Measurements from ENCODE around the gene PTPN9.
A peak's percentile ranks its signal among the peaks of the same experiment; 100 is the strongest.
"Not testable (repeated sequence)": the region's sequence is repeated elsewhere in the genome, so short reads cannot be mapped to it uniquely, and the experiment has no call there.

PTPN9 gene

GRCh38 chr15:75453703-75454470 lies 125.2 kb downstream of the PTPN9 start:
- DNase-seq (ENCODE audit: low spot score) = peak; percentile 100

- no peak for DNase-seq (ENCODE audit: low spot score)
Measured at GRCh38 chr15:75452865-75453702, 126.0 kb downstream of the PTPN9 start.

DNA sequence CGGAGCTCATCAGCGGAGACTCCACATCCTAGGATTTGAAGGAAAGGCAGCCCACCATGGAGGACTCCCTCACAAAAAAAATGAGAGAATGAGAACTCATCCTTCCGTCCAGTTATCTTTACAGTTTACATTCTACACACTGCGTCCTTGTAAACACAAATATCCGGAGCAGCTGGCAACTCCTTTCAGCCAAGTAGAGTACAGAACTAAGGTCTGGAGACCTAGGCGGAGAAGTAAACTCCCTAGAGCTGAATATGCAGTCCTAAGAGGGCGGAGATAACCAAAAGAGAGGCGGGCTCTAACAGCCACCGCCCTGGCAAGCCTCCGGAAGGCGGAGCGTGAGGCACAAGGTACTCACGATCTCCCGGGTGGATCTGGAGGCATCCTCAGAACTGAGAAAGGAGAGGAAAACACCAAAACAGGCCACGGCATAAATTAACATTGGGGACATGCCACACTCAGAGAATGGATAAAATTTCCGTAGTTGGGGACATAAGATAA lies 126.7 kb downstream of the PTPN9 start:
- peak; percentile 94 for DNase-seq (ENCODE audit: low spot score)

DNA sequence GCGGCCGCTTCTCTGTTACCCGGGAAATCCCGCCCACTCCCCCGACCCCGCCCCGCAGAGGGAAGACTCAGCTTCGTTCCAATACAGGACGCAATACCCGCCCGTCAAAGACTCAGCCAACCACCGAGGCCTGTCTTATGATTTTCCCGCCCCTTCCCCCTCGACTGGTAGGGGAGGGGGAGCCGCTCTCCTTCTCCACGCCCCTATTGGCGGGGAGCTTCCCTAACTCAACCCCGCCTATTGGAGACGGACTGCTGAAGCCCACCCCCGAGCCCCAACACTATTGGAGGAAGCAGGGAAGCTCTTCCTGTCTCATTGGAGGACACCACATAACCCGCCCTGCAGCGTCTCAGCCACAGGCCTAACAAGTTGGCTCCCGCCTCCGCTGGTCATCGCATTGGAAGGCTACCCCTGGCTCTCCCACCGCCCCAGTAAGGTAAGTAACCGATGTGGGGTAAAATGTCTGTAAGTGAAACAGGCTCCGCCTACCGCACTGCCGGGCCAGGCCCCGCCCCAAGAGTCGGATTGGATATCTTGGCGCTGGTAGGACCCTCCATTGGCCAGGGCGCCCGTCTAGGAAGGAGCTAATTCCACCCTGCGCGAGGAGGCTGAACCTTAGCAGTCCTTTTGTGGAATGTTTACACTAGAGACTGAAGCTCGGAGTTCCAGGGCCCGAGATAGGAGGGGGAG lies 127.3 kb downstream of the PTPN9 start, which contains the start of gene SIN3A:
TSS of gene SIN3A (minus strand) at position 17 of the 690 bp plus-strand sequence. CDS start 21,315 bp downstream, outside the sequence.
- peak; percentile 99 for DNase-seq (ENCODE audit: low spot score)

- DNase-seq (ENCODE audit: low spot score) = no peak
Measured at GRCh38 chr15:75451202-75451673, 127.9 kb downstream of the PTPN9 start.

GRCh38 chr15:75450307-75451201 lies 128.6 kb downstream of the PTPN9 start:
- DNase-seq (ENCODE audit: low spot score) = peak; percentile 95

GRCh38 chr15:75449585-75450306 lies 129.4 kb downstream of the PTPN9 start:
- DNase-seq (ENCODE audit: low spot score) = no peak

DNA sequence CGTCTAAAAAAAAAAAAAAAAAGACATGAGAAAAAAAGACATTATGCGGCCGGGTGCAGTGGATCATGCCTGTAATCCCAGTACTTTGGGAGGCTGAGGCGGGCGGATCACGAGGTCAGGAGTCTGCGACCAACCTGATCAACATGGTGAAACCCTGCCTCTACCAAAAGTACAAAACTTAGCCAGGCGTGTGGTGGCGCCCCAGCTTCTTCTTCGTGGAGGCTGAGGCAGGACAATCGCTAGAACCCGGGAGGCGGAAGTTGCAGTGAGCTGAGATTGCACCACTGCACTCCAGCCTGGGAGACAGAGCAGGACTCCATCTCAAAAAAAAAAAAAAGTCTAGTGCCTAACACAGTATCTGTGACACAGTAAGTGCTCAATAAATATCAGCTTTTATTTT lies 130.9 kb downstream of the PTPN9 start:
- DNase-seq (ENCODE audit: low spot score) = not testable (repeated sequence)

GRCh38 chr15:75446151-75446550 lies 133.0 kb downstream of the PTPN9 start:
- no peak for DNase-seq (ENCODE audit: low spot score)

DNA sequence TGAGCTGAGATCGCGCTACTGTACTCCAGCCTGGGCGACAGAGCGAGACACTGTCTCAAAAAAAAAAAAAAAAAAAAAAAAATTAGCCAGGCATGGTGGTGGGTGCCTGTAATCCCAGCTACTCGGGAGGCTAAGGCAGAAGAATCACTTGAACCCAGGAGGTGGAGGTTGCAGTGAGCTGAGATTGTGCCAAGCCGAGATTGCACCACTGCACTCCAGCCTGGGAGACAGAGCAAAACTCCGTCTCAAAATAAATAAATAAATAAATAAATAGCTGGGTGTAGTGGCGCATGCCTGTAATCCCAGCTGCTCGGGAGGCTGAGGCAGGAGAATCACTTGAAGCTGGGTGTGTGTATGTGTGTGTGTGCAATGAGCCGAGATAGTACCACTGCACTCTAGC lies 133.8 kb downstream of the PTPN9 start:
- not testable (repeated sequence) for DNase-seq (ENCODE audit: low spot score)

DNA sequence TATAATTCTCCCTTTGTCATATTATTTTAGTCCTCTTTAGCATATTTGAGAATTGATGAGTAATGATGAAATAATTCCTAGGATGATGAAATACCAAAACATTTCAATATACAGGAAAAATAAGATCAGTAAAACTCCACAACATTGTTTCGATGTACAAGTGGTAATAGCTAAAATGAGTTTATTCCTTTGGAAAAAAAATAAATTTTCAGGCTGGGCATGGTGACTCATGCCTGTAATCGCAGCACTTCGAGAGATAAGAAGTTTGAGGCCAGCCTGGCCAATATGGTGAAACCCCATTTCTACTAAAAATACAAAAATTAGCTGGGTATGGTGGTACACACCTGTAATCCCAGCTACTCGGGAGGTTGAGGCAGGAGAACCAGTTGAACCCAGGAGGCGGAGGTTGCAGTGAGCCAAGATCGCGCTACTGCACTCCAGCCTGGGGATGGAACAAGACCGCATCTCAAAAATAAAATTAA lies 135.1 kb downstream of the PTPN9 start:
- peak; percentile 59 for DNase-seq (ENCODE audit: low spot score)

- no peak for DNase-seq (ENCODE audit: low spot score)
Measured at GRCh38 chr15:75437721-75438120, 141.4 kb downstream of the PTPN9 start.

DNA sequence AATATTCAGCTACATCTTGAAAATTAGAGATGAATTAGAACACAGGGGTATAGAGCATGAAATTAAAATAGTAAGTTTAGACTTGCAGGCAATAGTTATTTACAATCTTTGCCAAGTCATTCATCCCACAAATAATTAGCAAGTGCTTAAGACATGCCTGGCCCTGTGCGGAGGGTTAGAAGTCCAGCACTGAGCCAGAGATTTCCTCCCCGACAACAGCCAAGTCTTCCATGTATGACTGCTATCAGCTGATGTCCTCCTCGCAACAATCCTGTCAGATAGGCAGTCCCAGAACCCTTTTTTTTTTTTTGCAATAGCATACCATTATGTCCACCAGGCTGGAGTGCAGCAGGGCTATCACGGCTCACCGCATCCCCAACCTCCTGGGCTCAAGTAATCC lies 142.2 kb downstream of the PTPN9 start:
- DNase-seq (ENCODE audit: low spot score) = no peak

DNA sequence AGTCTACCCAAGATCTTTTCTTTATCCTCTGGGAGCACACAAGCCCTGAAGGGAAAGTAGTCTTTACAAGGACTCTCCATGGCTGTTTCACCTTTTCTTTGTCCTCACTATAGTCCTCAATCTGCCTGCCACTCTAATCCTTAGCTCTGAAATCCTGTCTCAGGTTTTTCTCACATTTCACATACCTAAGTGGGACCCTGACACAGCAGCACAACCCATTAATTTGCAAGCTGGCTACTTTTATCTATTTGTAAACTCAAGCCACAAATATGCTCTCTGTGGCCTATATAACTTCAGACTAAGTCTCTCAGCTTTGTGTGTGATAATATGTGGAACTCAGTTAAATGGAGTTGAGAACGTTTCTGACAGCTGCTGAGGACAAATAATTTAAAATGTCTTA lies 147.4 kb downstream of the PTPN9 start:
- no peak for DNase-seq (ENCODE audit: low spot score)

DNA sequence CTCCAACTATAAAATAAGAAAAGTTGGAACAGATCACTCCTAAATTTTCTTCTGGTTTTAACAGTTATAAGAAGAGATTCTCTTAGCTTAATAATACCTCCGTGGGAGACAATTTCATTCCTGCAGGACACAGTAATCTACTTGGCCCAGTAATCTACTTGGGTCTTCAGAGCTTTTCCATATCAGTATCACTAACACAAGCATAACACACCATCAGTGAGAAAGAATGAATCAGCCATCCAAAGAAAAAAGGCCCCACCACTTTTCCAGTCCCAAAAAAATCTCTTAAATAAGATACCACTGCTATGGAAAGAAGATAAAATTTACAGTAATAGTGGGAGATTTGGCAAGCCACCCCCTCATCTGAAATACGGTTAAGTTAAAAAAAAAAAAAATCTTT lies 147.8 kb downstream of the PTPN9 start:
- DNase-seq (ENCODE audit: low spot score) = no peak

GRCh38 chr15:75430259-75430658 lies 148.9 kb downstream of the PTPN9 start:
- no peak for DNase-seq (ENCODE audit: low spot score)

DNA sequence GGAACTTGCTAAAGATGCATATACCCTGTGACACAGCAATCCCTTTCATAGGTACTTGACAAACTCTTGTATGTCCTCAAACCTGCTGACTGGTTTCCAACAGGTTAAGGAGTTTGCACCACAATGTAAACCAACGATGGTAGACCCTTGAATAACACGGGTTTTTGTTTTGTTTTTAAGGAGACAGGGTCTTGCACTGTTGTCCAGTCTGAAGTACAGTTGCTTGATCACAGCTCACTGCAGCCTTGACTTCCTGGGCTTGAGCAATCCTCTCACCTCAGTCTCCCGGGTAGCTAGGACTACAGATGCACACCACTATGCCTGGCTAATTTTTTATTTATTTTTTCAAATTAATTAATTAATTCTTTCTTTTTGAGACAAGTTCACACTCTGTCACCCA lies 151.0 kb downstream of the PTPN9 start:
- no peak for DNase-seq (ENCODE audit: low spot score)

- no peak for DNase-seq (ENCODE audit: low spot score)
Measured at GRCh38 chr15:75425966-75426500, 153.1 kb downstream of the PTPN9 start.

DNA sequence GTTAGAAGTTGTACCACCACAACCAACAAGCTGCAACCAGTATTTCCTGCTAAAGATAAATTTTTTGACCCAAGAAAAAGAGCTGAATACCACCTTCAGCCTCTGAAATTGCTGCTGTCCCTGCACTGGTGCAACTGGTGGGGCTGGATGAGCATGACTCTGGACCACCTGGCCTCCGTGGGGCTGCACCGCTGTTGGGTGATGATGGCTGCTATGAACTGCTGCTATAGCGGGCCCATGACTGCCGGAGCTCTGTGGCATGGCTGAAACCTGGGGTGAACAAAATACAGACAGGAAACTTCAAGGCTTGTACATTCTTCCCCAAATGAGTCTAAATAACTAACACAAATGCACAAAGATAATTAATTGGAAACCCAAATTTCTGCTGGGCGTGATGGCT lies 156.6 kb downstream of the PTPN9 start:
- no peak for DNase-seq (ENCODE audit: low spot score)

- no peak for DNase-seq (ENCODE audit: low spot score)
Measured at GRCh38 chr15:75420698-75421097, 158.4 kb downstream of the PTPN9 start.

Data from hematopoietic multipotent progenitor cell treated with erythropoietin and hydrocortisone succinate and interleukin-3 and kit ligand, for 17 days (in vitro differentiated cells).